ENCODE results near the gene IFT88.

Gene IFT88

GRCh38 chr13:20721454-20722357 is 154.7 kb downstream of the IFT88 start:
- CTCF ChIA-PET: interaction anchor here (0.6 to 6.4 kb wide), 11 partner anchors 8 to 229 kb away, joined by 3 to 30 read pairs (median 3); no protein-coding TSS in a partner anchor
- no peak for DNase-seq (ENCODE audit: low read depth, low spot score)
- POLR2A ChIA-PET: no interaction called here
- TF ChIP-seq CTCF (IDR thresholded peaks at IDR 0.05; ENCODE audit: insufficient read depth, low read length, missing control alignments): peak; percentile 17
- peak overlapping the region; percentile 44 for H3K4me3 ChIP-seq (ENCODE audit: low read depth, low read length)

- TF ChIP-seq CTCF (IDR thresholded peaks at IDR 0.05; ENCODE audit: insufficient read depth, low read length, missing control alignments): no peak
- no peak for DNase-seq (ENCODE audit: low read depth, low spot score)
- H3K4me3 ChIP-seq (ENCODE audit: low read depth, low read length): no peak overlapping the region
- ChIA-PET POLR2A (no interaction called here), CTCF (interaction anchor here (1.4 to 2.1 kb wide), 2 partner anchors 15 to 101 kb away, joined by 6 to 7 read pairs; no protein-coding TSS in a partner anchor)
Observed at GRCh38 chr13:20727856-20728255, 160.9 kb downstream of the IFT88 start.

GRCh38 chr13:20728579-20729311 is 161.8 kb downstream of the IFT88 start:
- ChIA-PET CTCF (interaction anchor here (1.4 to 2.1 kb wide), 2 partner anchors 16 to 100 kb away, joined by 6 to 7 read pairs; no protein-coding TSS in a partner anchor), POLR2A (no interaction called here)
- DNase-seq (ENCODE audit: low read depth, low spot score): no peak

GRCh38 chr13:20729633-20730585 is 163.0 kb downstream of the IFT88 start:
- CTCF ChIA-PET: interaction anchor here (1.0 kb wide), 1 partner anchor 98 kb away, joined by 4 read pairs; no protein-coding TSS in a partner anchor
- POLR2A ChIA-PET: no interaction called here
- DNase-seq (ENCODE audit: low read depth, low spot score): no peak
- H3K4me3 ChIP-seq (ENCODE audit: low read depth, low read length): no peak overlapping the region
- TF ChIP-seq CTCF (IDR thresholded peaks at IDR 0.05; ENCODE audit: insufficient read depth, low read length, missing control alignments): no peak

More at GRCh38 chr13:20728579-20729311, 161.8 kb downstream of the IFT88 start:
- no peak overlapping the region for H3K4me3 ChIP-seq (ENCODE audit: low read depth, low read length)
- no peak for TF ChIP-seq CTCF (IDR thresholded peaks at IDR 0.05; ENCODE audit: insufficient read depth, low read length, missing control alignments)

GRCh38 chr13:20738616-20739015 is 171.7 kb downstream of the IFT88 start:
- no peak for DNase-seq (ENCODE audit: low read depth, low spot score)
- H3K4me3 ChIP-seq (ENCODE audit: low read depth, low read length): no peak overlapping the region
- TF ChIP-seq CTCF (IDR thresholded peaks at IDR 0.05; ENCODE audit: insufficient read depth, low read length, missing control alignments): no peak
- ChIA-PET CTCF (no interaction called here), POLR2A (no interaction called here)
